Heart left ventricle (tissue), 16 donors: ENCODE results near the gene LNX1. TPM values are rescaled to one million over a fixed set of nuclear protein-coding genes. Genes with fewer than 3 reads are reported as not detected.

Source experiments
- ATAC-seq, 4 donors: fragments of 200-7000 bp; cut with Tn5 transposase; one replicate each; pipeline ENCODE4 v1.9.1; 2020 to 2022; ENCODE audit warnings: moderate library complexity in 4 of 4, mild to moderate bottlenecking in 3 of 4, moderate number of reproducible peaks in 1 of 4
- DNase-seq, 5 donors: peaks; one replicate each; pipeline ENCODE4 v3.0.0-alpha.2; 2020
- H3K27ac ChIP-seq, 12 donors: fragments of 200-600 bp; sonication (generic) in 4 of 12; one replicate each; pipeline versions ENCODE4 v1.5.0 to v1.8.0; 2016 to 2022; ENCODE audit warnings: mild to moderate bottlenecking in 2 of 12
- H3K27me3 ChIP-seq, 9 donors: fragments of 200-600 bp; sonication (generic) in 2 of 9; one replicate each; pipeline versions ENCODE4 v1.5.1 to v1.8.0; 2016 to 2022; ENCODE audit warnings: mild to moderate bottlenecking in 3 of 9
- H3K36me3 ChIP-seq, 9 donors: fragments of 200-600 bp; sonication (generic) in 2 of 9; one replicate each; pipeline versions ENCODE4 v1.5.0 to v1.8.0; 2018 to 2022; ENCODE audit warnings: mild to moderate bottlenecking in 2 of 9
- H3K4me1 ChIP-seq, 12 donors: fragments of 200-600 bp; sonication (generic) in 4 of 12; one replicate each; pipeline versions ENCODE4 v1.5.0 to v1.8.0; 2016 to 2022; ENCODE audit warnings: mild to moderate bottlenecking in 3 of 12
- H3K4me3 ChIP-seq, 12 donors: fragments of 200-600 bp; sonication (generic) in 4 of 12; one replicate each; pipeline versions ENCODE4 v1.5.0 to v1.8.0; 2017 to 2022; ENCODE audit warnings: mild to moderate bottlenecking in 9 of 12, moderate library complexity in 4 of 12
- H3K9me3 ChIP-seq, 12 donors: fragments of 200-600 bp; sonication (generic) in 4 of 12; one replicate each; pipeline versions ENCODE4 v1.5.0 to v1.8.0; 2016 to 2022; ENCODE audit warnings: mild to moderate bottlenecking in 1 of 12
- CTCF ChIP-seq, 12 donors: fragments of 200-600 bp; sonication (generic) in 4 of 12; IDR thresholded peaks; one replicate each; pipeline versions ENCODE4 v1.5.0 to v1.8.0; 2018 to 2022; ENCODE audit warnings: antibody characterized with exemption in 12 of 12, mild to moderate bottlenecking in 5 of 12
- POLR2A ChIP-seq, 2 donors: fragments of 450-650 bp; IDR thresholded peaks; one replicate each; pipeline ENCODE4 v1.6.1; 2017; ENCODE audit warnings: antibody characterized with exemption in 2 of 2, mild to moderate bottlenecking in 2 of 2, moderate library complexity in 2 of 2
- WGBS, 4 donors: extraction: QIAGEN DNeasy Blood & Tissue Kit in 2 of 4; methylation state at CpG; one replicate each; pipeline versions ENCODE4 v1.1.5 to v1.1.7; 2013 to 2018; 5-methylcytosine and 5-hydroxymethylcytosine counted together
- intact Hi-C, 10 donors: fragments of 100-400 bp; cut with DNase I; formaldehyde crosslinking; loops; one replicate each; pipeline versions ENCODE4 v1.11.1 to v1.14.2; 2022
- polyA plus RNA-seq, 2 donors: library from polyadenylated mRNA; stranded (reverse); fragments of 200-250 nt; gene quantifications; one replicate each; pipeline ENCODE4 v1.2.3, GENCODE V29; 2013
- total RNA-seq, 9 donors: library from RNA; depleted of rRNA in 2 of 9; stranded (reverse); fragments of >200 nt in 2 of 9; fragmentation: NEBNext Ultra II Directional in 3 of 9; extraction: Animal tissue kit (Norgen Biotek cat#: 25700) in 3 of 9; gene quantifications; one replicate each; pipeline versions ENCODE4 v1.1.0 to v1.2.4, GENCODE V29; 2016 to 2023
- donor health status: ischemic (EF 13 %, LVEDD 7.1; RV severe dilation, severe dysfunction).
- donor health status: healthy with polysubstance abuse.
- donor health status: DM: no; HTN: yes; CAD: no.
- donor health status: DM: no; HTN: no; CAD: no.
- donor health status: ischemic (EF 25% LVEDD 6.9; RV normal size, moderate dysfunction).
- donor health status: ischemic (EF 25% LVEDD 5.7; RV mildly dilated, moderate dysfunction).
- donor health status: healthy.
- donor health status: DM: yes; HTN: yes; CAD: no.
- donor health status: ischemic (EF 35%, LVEDD 5.7; RV mildly dilated, moderate dysfunction).
- donor health status: nonischemic (EF 11% LVEDD 7.7; RV severe dilation, severe dysfunction).
- donor health status: DM: yes; HTN: yes; CAD: no.
- donor health status: PGD.
- donor health status: ischemic (EF 29% LVEDD 5.4; RV normal size, mild dysfunction).
- donor health status: nonischemic (EF 23%, LVEDD 6.1; RV moderate dilation, normal function).

The LNX1 gene
- total and polyA plus RNA-seq, 11 donors: 3.4 to 15.7 (median 6.7) TPM

- no peak overlapping the region for H3K4me3 ChIP-seq
- DNase-seq (no peak), ATAC-seq (no peak)
- 63 to 81% (median 69%) methylated on average over 3 of the region's 3 CpGs for WGBS, 4 donors
- no peaks in the 10 kb centered on the region for H3K27me3 ChIP-seq
- no peaks in the 10 kb centered on the region for H3K36me3 ChIP-seq
- no peaks in the 10 kb centered on the region for H3K9me3 ChIP-seq
- TF ChIP-seq POLR2A (IDR thresholded peaks at IDR 0.05): no peak
- TF ChIP-seq CTCF (IDR thresholded peaks at IDR 0.05): no peak
- peak overlapping the region in 2 of 12 donors; percentile 25 to 51 for H3K27ac ChIP-seq
- H3K4me1 ChIP-seq: peaks cover 0 to 31% (median 9%) of the 10 kb centered on the region in 12 donors
- intact Hi-C loops: loop anchor here in 1 of 10 donors (5.0 kb wide), 1 partner anchor 93 kb away; no protein-coding TSS in a partner anchor
These were observed 32.2 kb downstream of the LNX1 start for GRCh38 chr4:53559021-53559620.

- Histone ChIP-seq H3K9me3 (no peaks in the 10 kb centered on the region), H3K27me3 (no peaks in the 10 kb centered on the region), H3K4me3 (peak overlapping the region in 2 of 12 donors; percentile 14 to 19), H3K4me1 (peaks cover 0 to 31% (median 9%) of the 10 kb centered on the region in 12 donors), H3K27ac (peak overlapping the region in 3 of 12 donors; percentile 7 to 57 (median 16)), H3K36me3 (no peaks in the 10 kb centered on the region)
- peak in 3 of 4 donors; percentile 62 to 66 (median 62) for ATAC-seq
- DNase-seq: peak in 1 of 5 donors; percentile 31
- WGBS, 4 donors: 64 to 75% (median 71%) methylated on average over 12 of the region's 12 CpGs
- TF ChIP-seq POLR2A (IDR thresholded peaks at IDR 0.05): no peak
- TF ChIP-seq CTCF (IDR thresholded peaks at IDR 0.05): no peak
- intact Hi-C loops: loop anchor here in 1 of 10 donors (5.0 kb wide), 1 partner anchor 94 kb away; no protein-coding TSS in a partner anchor
These were observed 33.1 kb downstream of the LNX1 start for GRCh38 chr4:53558065-53558801.

GRCh38 chr4:53557669-53558064 lies 33.6 kb downstream of the LNX1 start:
- Histone ChIP-seq H3K9me3 (no peaks in the 10 kb centered on the region), H3K36me3 (no peaks in the 10 kb centered on the region), H3K4me3 (peak overlapping the region in 2 of 12 donors; percentile 14 to 19), H3K27ac (peak overlapping the region in 3 of 12 donors; percentile 7 to 57 (median 16)), H3K4me1 (peaks cover 0 to 31% (median 9%) of the 10 kb centered on the region in 12 donors), H3K27me3 (no peaks in the 10 kb centered on the region)
- intact Hi-C loops: loop anchor here in 1 of 10 donors (5.0 kb wide), 1 partner anchor 95 kb away; no protein-coding TSS in a partner anchor
- DNase-seq: no peak
- TF ChIP-seq CTCF (IDR thresholded peaks at IDR 0.05) (no peak), POLR2A (IDR thresholded peaks at IDR 0.05) (no peak)
- peak in 2 of 4 donors; percentile 12 to 13 for ATAC-seq
- WGBS, 4 donors: 47 to 63% (median 53%) methylated on average over 5 of the region's 5 CpGs

- ATAC-seq (no peak), DNase-seq (no peak)
- Histone ChIP-seq H3K4me3 (no peak overlapping the region), H3K36me3 (no peaks in the 10 kb centered on the region), H3K4me1 (peaks cover 0 to 33% (median 9%) of the 10 kb centered on the region in 12 donors), H3K27me3 (no peaks in the 10 kb centered on the region), H3K9me3 (no peaks in the 10 kb centered on the region), H3K27ac (no peak overlapping the region)
- intact Hi-C loops: loop anchor here in 1 of 10 donors (5.0 kb wide), 1 partner anchor 96 kb away; no protein-coding TSS in a partner anchor
- TF ChIP-seq CTCF (IDR thresholded peaks at IDR 0.05): no peak
- no peak for TF ChIP-seq POLR2A (IDR thresholded peaks at IDR 0.05)
- WGBS, 4 donors: 90 to 94% (median 93%) methylated on average over 2 of the region's 2 CpGs
These were observed 34.6 kb downstream of the LNX1 start for GRCh38 chr4:53556651-53557050.
